Pons (tissue), 1 donor: Measurements from ENCODE around the gene RASD1.

ENCODE experiments used
- DNase-seq: peaks from one replicate; pipeline ENCODE4 v3.0.0-alpha.2; 2016; ENCODE audit warnings: low spot score

Gene RASD1

DNA sequence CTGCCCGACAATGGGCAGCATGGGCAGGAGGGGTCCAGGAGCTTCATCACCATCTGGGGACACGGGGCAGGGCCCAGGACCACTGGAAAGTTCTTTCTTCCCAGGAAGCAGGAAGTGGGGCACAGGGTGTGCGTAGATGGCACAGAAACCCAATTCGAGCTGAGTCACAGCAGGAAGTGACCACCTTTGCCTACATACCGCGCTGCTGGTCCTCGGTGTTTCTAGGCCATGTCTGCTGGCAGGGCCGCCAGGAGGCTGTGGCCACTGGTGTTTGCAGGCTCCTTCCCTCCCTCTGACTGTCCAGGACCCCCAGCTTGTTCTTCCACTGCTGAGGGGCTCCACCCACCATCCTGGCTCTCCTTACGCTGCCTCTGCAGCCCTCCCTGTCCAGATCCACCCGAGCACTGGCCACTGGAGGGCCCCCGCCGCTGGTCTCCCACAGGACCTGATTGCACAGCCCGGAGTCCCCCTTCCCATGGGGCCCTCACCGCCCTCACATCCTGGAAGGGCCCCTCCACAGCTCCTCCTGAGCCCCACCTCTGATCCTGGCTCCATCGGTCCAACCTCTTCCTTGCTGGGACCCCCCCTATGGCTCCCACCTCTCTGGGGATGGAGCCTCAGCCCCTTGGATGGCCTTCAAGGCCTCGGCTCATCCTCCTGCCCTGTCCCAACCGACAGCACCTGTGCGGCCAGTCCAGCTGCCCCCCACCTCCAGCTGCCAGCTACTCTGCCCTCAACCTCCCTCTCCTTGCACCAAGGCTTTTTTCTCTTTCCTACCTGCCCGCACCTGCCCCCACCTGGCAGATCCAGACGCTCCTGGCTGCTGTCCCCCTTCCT lies 14.5 kb upstream of the RASD1 start:
- no peak for DNase-seq

GRCh38 chr17:17509601-17510425 lies 13.6 kb upstream of the RASD1 start:
- no peak for DNase-seq

DNA sequence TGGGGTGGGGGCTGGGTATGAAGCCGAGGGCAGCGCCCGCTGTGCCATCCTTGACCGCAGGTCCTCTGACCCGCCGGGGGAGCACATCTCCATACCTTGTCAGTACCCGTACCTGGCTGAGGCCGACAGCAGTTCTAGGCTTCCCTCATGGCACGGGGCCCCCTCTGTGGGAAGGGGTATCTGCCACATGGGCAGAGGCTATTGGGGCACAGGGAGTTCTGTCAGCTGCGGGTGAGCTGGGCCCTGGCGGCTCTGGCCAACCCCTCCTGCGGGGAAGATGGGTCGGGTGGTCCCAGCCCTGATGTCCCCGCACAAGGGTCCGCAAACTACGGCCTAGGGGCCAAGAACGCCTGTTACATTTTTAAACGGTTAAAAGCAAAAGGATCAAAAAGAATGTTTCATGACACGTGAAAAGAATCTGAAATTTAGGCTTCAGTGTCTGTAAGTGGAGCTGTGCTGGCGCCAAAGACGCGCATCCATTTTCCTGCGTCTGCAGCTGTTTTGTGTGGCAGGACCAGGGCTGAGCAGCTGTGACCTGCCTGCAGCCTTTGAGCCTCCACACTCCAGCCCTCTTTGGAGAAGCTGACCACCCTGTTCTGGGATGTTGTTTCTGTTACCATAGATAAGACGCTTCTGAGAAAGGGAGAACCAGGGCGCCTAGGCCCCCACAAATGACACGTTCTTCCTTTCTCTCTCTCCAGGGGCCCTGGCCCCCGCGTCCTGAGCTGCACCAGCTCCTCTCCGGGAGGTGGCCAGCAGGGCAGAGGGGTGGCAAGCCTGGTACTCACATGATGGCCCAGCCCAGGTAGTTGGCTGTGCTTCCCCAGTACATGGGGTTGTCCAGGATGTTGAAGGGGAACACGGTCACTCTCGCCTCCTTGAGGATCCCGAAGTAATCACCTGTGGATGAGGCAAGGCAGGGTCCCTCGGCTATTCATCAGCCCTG lies 12.7 kb upstream of the RASD1 start:
- no peak for DNase-seq

DNA sequence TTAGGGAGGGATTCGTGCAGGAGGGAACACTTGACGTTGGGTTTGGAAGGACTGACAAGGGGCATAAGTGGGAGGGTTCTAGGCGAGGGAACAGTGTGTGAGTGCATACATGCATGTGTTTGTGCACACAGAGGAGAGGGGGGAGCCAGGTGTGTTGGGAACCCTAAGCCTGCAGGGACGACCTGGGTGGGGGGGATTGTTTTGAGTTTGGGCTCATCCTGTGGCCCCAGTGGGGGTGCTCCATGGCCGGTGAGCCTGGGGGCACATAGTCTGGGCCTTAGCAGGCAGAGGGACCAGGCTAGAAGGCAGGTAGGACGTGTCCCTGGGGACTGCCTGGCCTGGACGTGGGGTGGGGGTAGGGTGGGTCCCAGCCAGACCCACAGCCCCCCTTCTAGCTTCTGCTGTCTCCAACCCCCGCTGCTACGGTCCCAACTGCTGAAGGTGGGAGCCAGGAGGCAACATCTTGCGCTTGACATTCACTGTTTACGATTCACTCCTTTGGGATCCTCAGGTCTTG lies 11.9 kb upstream of the RASD1 start:
- no peak for DNase-seq

GRCh38 chr17:17507465-17508011 lies 11.3 kb upstream of the RASD1 start:
- no peak for DNase-seq

DNA sequence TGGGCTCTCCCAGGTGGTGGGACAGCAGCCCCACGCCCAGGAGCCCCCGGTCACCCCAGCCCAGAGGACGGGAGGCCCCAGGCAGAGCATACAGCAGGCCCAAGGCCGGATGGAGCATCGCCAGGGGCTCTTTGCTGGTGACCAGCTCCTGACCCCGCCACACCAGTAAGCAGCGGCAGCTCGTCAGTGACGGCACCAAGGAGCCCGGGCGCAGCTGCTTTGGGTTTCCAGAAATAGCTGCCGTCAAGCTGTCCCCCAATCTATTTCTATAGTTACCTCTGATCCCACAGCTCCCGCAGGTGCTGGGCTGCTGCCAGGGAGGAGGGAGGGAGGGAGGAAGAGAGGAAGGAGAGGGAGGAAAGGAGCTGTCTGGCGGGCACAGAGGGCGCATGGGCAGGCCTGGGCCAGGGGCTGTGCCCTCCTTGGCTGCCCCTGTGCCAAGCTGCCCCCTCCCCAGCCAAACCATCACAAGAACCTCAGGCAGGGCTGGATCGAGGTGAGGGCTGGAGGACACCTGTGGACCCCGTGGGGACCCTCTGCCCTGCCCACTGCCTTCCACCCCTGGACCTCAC lies 10.8 kb upstream of the RASD1 start:
- peak; percentile 22 for DNase-seq

- DNase-seq = peak; percentile 38
These were observed 10.1 kb upstream of the RASD1 start for GRCh38 chr17:17506181-17506741.

GRCh38 chr17:17505610-17506171 lies 9.5 kb upstream of the RASD1 start:
- no peak for DNase-seq

- DNase-seq = no peak
These were observed 9.0 kb upstream of the RASD1 start for GRCh38 chr17:17505151-17505550.

DNA sequence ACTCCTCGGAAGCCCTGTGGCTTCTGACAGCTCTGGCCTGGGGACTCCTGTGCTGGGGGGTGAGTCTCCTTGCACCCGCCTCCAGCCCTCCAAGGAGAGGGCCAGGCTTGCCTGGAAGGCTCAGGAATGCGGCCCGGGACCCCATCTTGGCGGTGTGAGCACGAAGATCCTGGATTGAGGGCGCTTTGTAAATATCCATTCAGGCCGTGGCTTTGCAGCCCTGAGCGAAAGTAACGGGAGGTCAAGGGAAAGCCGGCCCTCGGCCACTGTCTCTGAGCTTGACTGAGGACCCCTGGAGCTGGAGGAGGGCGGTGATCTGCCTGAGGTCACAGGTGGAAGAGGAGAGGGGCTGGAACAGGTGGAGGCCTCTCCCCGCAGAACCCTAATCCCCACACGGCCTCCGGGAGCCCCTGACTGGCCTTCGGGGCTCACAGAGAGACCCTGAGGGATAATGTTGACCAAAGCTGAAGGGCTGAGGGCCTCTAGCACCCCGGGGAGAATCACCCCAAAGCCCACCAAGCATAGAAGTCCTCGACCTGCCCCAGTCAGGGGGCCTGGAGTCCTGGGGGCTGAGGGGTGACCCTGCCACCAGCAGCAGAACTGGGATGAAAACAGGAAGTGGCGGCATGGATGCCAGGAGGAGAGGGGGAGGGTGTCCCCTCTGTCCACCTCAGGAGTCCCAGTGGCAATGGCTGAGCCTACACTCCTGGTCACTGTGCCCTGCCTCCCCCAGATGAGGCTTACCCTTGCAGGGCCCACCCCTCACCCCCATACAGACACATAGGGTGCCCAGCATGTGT lies 8.3 kb upstream of the RASD1 start:
- DNase-seq = no peak

DNA sequence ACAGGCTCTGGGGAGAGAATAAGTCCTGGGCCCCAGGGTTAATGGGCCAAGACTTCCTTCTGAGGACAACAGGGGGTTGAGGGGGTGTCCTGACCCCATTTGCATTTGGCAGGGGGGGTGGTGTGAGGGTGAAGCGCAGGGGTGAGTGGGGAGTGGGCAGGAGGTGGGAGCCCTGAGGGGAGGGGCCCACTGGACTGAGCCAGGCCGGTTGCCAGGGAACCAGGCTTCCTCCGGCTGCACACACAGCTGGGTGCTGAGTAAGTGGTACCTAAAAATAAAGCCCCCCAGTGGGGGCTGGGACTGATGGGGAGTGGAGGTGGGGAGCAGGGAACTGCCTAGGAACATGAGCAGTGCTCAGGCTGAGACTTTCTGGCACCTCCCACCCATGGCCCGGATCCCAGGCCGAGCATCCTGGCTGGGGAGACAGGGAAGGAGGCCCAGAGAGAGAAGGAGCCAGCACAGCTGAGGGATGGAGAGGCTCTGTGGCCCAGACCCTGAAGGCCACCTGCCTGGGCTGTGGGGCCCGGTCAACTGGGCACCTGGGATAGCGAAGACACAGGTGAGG lies 7.5 kb upstream of the RASD1 start:
- peak; percentile 24 for DNase-seq

DNA sequence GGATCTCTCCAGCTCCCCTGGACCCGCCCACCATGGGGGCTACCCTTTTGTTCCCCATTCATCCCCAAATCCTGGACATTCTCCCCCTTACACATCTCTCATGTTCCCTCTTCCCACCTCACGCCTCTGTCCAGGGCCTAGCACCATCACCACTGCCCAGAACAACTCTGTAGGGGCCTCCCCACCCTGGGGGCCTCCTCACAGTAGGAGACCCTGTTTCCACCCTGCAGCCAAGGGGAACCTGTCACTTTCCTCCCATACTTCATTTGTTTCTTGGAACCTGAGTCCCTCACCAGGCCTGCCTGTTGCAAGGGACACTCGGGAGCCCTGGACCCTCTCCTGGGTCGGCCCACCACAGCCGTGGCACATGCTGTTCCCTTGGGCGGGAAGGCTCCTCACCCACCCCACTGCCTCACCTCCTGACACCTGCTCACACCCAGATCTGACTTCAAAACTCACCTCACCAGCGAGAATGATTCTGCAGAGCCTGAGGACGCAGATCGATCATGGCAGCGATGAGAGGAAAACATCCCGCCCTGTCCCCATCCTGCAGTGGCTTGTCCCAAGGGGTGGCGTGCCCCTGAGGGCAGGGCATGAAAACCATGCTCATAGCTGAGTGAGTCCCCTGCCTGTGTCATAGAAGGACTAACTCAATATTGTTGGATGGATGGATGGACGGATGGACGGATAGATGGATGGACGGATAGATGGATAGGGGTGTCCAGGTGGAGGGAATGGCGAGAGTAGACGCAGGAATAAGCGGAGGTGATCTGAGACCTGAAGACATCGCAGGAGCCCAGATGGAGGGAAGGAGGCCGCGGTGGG lies 6.8 kb upstream of the RASD1 start:
- DNase-seq = no peak

- DNase-seq = no peak
These were observed 4.9 kb upstream of the RASD1 start for GRCh38 chr17:17500999-17501605.

- no peak for DNase-seq
These were observed 3.4 kb upstream of the RASD1 start for GRCh38 chr17:17499402-17500145.

DNA sequence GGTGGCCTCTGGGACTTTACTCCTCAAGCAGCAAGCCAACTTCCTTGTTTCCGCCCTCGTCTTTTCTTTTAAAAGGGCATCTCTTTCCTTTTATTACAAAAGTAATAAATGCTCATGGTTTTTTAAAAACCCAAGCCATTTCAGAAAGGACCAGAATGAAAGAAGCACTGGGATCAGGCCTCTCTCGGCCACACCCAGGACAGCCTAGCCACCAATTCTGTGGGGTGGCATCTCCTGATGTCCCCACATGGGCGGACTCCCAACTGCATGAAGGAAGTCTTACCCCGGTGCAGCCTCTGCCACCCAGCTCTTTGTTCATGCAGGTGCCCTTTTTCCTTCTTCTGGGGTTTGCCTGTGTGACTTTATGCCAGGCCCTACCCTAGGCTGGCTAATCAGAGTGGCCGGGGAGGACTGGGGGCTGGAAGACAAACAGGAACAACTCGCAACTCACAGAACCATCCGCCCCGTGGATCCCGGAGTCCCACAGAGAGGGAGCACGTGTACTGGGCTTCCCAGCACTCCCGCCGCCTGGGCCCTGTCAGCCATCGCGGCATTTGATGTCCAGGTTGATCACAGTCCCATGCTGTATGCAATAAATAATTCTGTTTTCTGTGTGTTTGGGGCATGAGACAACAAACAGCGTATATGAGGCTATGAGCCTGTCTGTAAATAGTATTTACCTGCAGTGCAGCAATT lies 2.6 kb upstream of the RASD1 start:
- no peak for DNase-seq

DNA sequence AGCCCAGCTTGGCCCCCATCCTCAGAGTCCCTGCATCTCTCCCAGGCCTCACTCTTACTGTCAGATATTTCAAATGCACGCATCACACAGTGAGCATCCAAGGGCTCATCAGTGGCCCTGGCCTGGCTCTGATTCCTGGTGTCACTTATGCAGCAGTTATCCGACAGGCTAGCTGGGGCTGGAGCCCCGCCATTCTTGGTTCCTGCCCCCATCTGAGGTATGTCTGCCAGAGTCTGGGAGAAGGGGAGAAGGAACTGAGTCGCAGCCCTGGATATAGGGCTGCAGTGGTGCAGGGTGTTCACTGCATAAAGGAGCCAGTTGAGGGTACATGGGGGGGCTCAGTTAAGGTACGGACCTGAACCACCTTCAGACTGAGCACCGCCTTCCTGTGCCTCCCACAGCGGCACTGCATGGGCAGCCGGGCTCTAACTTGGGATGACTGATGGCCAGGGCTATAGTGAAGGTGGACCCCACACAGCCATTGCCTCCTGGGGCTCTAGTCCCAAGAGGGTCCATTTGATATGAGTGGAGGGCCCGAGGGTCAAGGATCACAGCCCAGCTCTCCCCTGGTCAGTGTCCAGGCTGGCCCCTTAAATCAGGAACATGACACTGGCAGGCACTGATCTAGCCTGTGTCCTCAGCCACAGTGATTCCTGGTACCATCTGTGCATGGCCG lies 1.8 kb upstream of the RASD1 start:
- no peak for DNase-seq
